Stomach smooth muscle (tissue), 2 donors: ENCODE measurements around the gene C17orf67.

Experiments
- H3K27ac ChIP-seq: one replicate; pipeline ENCODE4 v1.7.0; 2013; ENCODE audit warnings: mild to moderate bottlenecking, low read length, inconsistent platforms
- H3K27me3 ChIP-seq, 2 donors: one replicate each; pipeline ENCODE4 v1.7.0; 2013; ENCODE audit warnings: low read length in 2 of 2; ENCODE audit not compliant: insufficient read depth in 2 of 2, control insufficient read depth in 1 of 2
- H3K36me3 ChIP-seq, 2 donors: one replicate each; pipeline ENCODE4 v1.7.0; 2013; ENCODE audit warnings: low read length in 2 of 2; ENCODE audit not compliant: control insufficient read depth in 2 of 2, insufficient read depth in 2 of 2
- H3K4me1 ChIP-seq: one replicate; pipeline ENCODE4 v1.7.0; 2013; ENCODE audit warnings: low read length; ENCODE audit not compliant: control insufficient read depth, insufficient read depth
- H3K4me3 ChIP-seq, 2 donors: one replicate each; pipeline ENCODE4 v1.7.0; 2013; ENCODE audit warnings: low read length in 2 of 2
- H3K9ac ChIP-seq, 2 donors: one replicate each; pipeline ENCODE4 v1.7.0; 2013; ENCODE audit warnings: low read length in 2 of 2, mild to moderate bottlenecking in 1 of 2
- H3K9me3 ChIP-seq, 2 donors: one replicate each; pipeline ENCODE4 v1.7.0; 2013; ENCODE audit warnings: low read length in 2 of 2; ENCODE audit not compliant: control insufficient read depth in 2 of 2
- donor health status: healthy.
- donor health status: Pancreatic carcinoma.

The C17orf67 gene

GRCh38 chr17:56807723-56808122, 26.0 kb downstream of the C17orf67 start:
- Histone ChIP-seq H3K9me3 (no peaks in the 10 kb centered on the region), H3K36me3 (no peaks in the 10 kb centered on the region), H3K27ac (no peak overlapping the region), H3K4me1 (peaks cover 7% of the 10 kb centered on the region), H3K9ac (no peak overlapping the region), H3K27me3 (no peaks in the 10 kb centered on the region), H3K4me3 (no peak overlapping the region)

- H3K4me3 ChIP-seq: no peak overlapping the region
- H3K27me3 ChIP-seq: no peaks in the 10 kb centered on the region
- no peak overlapping the region for H3K27ac ChIP-seq
- H3K9me3 ChIP-seq: no peaks in the 10 kb centered on the region
- no peak overlapping the region for H3K9ac ChIP-seq
- H3K4me1 ChIP-seq: peaks cover 7% of the 10 kb centered on the region
- H3K36me3 ChIP-seq: no peaks in the 10 kb centered on the region
Observed at GRCh38 chr17:56806949-56807348, 26.8 kb downstream of the C17orf67 start.

- Histone ChIP-seq H3K4me3 (no peak overlapping the region), H3K9ac (no peak overlapping the region)
Observed at GRCh38 chr17:56804454-56804853, 29.3 kb downstream of the C17orf67 start.

GRCh38 chr17:56803071-56803470, 30.6 kb downstream of the C17orf67 start:
- Histone ChIP-seq H3K27ac (no peak overlapping the region), H3K36me3 (no peaks in the 10 kb centered on the region), H3K9me3 (no peaks in the 10 kb centered on the region), H3K27me3 (no peaks in the 10 kb centered on the region), H3K4me3 (no peak overlapping the region), H3K9ac (no peak overlapping the region), H3K4me1 (no peaks in the 10 kb centered on the region)

More at GRCh38 chr17:56804454-56804853, 29.3 kb downstream of the C17orf67 start:
- Histone ChIP-seq H3K27me3 (no peaks in the 10 kb centered on the region), H3K27ac (no peak overlapping the region), H3K36me3 (no peaks in the 10 kb centered on the region), H3K9me3 (no peaks in the 10 kb centered on the region), H3K4me1 (peaks cover 7% of the 10 kb centered on the region)

- Histone ChIP-seq H3K27me3 (no peaks in the 10 kb centered on the region), H3K36me3 (no peaks in the 10 kb centered on the region), H3K4me1 (no peaks in the 10 kb centered on the region), H3K9me3 (no peaks in the 10 kb centered on the region), H3K27ac (no peak overlapping the region), H3K9ac (no peak overlapping the region), H3K4me3 (no peak overlapping the region)
Observed at GRCh38 chr17:56801459-56802178, 32.1 kb downstream of the C17orf67 start.

- Histone ChIP-seq H3K9ac (no peak overlapping the region), H3K36me3 (no peaks in the 10 kb centered on the region), H3K9me3 (no peaks in the 10 kb centered on the region), H3K27ac (no peak overlapping the region), H3K4me3 (no peak overlapping the region), H3K27me3 (no peaks in the 10 kb centered on the region), H3K4me1 (no peaks in the 10 kb centered on the region)
Observed at GRCh38 chr17:56798916-56799315, 34.8 kb downstream of the C17orf67 start.

GRCh38 chr17:56796536-56796935, 37.2 kb downstream of the C17orf67 start:
- H3K9me3 ChIP-seq: no peaks in the 10 kb centered on the region
- H3K36me3 ChIP-seq: no peaks in the 10 kb centered on the region
- H3K4me3 ChIP-seq: no peak overlapping the region
- no peak overlapping the region for H3K9ac ChIP-seq
- H3K27me3 ChIP-seq: no peaks in the 10 kb centered on the region
- H3K27ac ChIP-seq: no peak overlapping the region
- no peaks in the 10 kb centered on the region for H3K4me1 ChIP-seq

- H3K4me1 ChIP-seq: no peaks in the 10 kb centered on the region
- H3K27me3 ChIP-seq: no peaks in the 10 kb centered on the region
- no peak overlapping the region for H3K9ac ChIP-seq
- H3K9me3 ChIP-seq: no peaks in the 10 kb centered on the region
- no peaks in the 10 kb centered on the region for H3K36me3 ChIP-seq
- H3K4me3 ChIP-seq: no peak overlapping the region
- no peak overlapping the region for H3K27ac ChIP-seq
Observed at GRCh38 chr17:56795221-56795865, 38.4 kb downstream of the C17orf67 start.

- Histone ChIP-seq H3K36me3 (no peaks in the 10 kb centered on the region), H3K27ac (no peak overlapping the region), H3K9ac (no peak overlapping the region), H3K4me3 (no peak overlapping the region), H3K27me3 (no peaks in the 10 kb centered on the region), H3K9me3 (no peaks in the 10 kb centered on the region), H3K4me1 (no peaks in the 10 kb centered on the region)
Observed at GRCh38 chr17:56793957-56794356, 39.8 kb downstream of the C17orf67 start.

- no peaks in the 10 kb centered on the region for H3K9me3 ChIP-seq
- no peaks in the 10 kb centered on the region for H3K27me3 ChIP-seq
- no peaks in the 10 kb centered on the region for H3K36me3 ChIP-seq
- H3K9ac ChIP-seq: no peak overlapping the region
- no peak overlapping the region for H3K4me3 ChIP-seq
- no peaks in the 10 kb centered on the region for H3K4me1 ChIP-seq
- H3K27ac ChIP-seq: no peak overlapping the region
Observed at GRCh38 chr17:56793531-56793930, 40.2 kb downstream of the C17orf67 start.

- Histone ChIP-seq H3K36me3 (no peaks in the 10 kb centered on the region), H3K4me1 (no peaks in the 10 kb centered on the region), H3K27me3 (no peaks in the 10 kb centered on the region), H3K9ac (no peak overlapping the region), H3K4me3 (no peak overlapping the region), H3K27ac (no peak overlapping the region), H3K9me3 (no peaks in the 10 kb centered on the region)
Observed at GRCh38 chr17:56792267-56792666, 41.5 kb downstream of the C17orf67 start.
